Subcutaneous adipose tissue (tissue), 4 donors: ENCODE results near the gene DOCK7. TPM values are rescaled to one million over a fixed set of nuclear protein-coding genes. Genes with fewer than 3 reads are reported as not detected.

ENCODE experiments used
- CTCF ChIP-seq: fragments of 450-650 bp; IDR thresholded peaks from one replicate; pipeline ENCODE4 v1.5.1; 2016; ENCODE audit warnings: low read depth, mild to moderate bottlenecking, control low read depth, antibody characterized with exemption, moderate library complexity
- total RNA-seq, 4 donors: library from RNA; depleted of rRNA; stranded (reverse); fragments of >200 nt; gene quantifications; one replicate each; pipeline ENCODE4 v1.1.0, GENCODE V29; 2016

The DOCK7 gene, protein sequence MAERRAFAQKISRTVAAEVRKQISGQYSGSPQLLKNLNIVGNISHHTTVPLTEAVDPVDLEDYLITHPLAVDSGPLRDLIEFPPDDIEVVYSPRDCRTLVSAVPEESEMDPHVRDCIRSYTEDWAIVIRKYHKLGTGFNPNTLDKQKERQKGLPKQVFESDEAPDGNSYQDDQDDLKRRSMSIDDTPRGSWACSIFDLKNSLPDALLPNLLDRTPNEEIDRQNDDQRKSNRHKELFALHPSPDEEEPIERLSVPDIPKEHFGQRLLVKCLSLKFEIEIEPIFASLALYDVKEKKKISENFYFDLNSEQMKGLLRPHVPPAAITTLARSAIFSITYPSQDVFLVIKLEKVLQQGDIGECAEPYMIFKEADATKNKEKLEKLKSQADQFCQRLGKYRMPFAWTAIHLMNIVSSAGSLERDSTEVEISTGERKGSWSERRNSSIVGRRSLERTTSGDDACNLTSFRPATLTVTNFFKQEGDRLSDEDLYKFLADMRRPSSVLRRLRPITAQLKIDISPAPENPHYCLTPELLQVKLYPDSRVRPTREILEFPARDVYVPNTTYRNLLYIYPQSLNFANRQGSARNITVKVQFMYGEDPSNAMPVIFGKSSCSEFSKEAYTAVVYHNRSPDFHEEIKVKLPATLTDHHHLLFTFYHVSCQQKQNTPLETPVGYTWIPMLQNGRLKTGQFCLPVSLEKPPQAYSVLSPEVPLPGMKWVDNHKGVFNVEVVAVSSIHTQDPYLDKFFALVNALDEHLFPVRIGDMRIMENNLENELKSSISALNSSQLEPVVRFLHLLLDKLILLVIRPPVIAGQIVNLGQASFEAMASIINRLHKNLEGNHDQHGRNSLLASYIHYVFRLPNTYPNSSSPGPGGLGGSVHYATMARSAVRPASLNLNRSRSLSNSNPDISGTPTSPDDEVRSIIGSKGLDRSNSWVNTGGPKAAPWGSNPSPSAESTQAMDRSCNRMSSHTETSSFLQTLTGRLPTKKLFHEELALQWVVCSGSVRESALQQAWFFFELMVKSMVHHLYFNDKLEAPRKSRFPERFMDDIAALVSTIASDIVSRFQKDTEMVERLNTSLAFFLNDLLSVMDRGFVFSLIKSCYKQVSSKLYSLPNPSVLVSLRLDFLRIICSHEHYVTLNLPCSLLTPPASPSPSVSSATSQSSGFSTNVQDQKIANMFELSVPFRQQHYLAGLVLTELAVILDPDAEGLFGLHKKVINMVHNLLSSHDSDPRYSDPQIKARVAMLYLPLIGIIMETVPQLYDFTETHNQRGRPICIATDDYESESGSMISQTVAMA (N-terminal part only)
- 10 to 100 TPM; 36.7 to 65.4 (median 59.7) TPM for total RNA-seq

DNA sequence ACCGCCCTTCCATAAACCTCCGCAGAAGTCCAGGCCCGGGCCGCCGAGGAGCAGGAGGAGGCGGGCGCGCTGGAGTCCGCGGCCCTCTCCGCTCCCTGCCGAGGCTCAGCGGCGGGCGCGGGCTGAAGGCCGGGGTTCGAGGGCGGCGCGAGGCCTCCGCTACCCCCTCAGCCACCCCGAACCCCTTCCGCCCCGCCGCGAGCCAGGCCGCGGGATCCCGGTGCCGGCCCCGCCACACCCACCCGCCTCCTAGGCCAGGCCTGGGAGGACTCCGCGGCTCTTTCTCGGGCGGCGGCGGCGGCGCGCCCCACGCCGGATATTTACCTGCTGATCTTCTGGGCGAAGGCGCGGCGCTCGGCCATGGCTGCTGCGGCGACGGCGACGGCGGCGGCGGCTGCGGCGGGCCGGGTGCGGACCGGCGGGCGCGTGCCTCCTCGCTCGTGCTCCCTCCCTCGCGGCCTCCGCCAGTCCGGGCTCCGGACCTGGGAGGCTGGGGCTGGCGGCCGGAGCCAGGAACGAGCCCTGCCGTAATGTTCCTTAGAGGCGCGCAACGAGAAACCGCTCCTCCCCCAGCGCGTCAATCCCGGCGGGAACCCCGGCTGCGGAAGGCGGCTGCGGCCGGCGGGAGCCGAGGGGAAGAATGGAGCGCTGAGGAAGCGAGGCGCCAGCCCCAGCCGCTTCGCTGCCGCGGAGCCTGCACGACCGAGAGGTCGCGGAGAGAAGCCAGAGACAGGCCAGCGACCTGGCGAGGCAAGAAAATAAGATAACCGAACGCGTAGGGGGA is at the start of gene DOCK7:
Gene DOCK7 (minus strand): TSS at position 484 of the 784 bp plus-strand sequence. CDS start 122 bp downstream, at position 362.
- TF ChIP-seq CTCF = no peak

DNA sequence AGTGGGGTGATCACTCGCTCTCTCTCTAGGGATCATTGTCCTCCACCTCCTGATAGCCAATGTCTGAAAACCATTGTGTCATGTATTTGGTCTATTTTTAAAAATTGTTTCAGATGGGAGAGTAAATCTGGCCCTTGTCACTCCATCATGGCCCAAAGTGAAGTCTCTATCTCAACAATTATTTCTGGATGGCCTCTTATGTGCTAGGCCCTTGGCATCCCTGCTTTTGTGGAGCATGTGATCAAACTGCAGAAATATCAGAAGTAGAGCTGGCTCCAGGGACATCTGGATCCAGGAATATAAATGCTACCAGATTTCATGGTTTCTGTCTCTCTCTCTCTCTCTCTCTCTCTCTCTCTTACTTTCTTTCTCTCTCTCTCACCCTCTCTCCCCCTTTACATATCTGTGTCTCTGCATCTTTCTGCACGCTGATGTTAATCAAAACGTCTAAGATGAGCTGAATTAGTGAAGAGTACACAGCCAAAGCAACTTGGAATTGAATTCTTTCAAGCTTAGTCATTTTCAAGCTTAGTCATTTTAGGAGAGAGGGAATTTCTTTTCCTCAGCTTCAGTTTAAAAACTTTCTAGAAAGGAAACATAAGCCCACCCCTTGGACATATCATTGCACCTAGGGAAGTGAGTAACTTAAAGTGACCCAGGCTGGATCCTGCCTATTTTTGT is 47.4 kb upstream of the DOCK7 start:
- no peak for TF ChIP-seq CTCF

DNA sequence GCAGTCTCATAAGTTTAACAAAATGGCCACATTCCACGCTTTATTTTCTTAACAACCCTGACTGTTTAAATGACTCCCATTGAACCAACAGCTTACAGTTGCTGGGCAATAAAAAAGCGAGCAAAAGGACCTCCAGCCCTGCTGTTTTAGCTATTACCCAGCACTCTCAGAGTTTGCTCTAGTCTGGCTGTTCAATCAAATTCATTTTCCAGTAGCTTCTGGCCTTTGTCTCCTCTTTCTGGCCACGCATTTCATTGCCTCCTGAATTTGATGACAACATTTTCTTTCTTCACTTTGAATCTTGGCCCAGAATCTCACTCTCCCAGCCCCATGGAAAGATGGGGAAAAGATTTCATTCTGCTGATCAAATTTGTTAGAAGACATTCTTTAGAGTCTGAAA is 44.1 kb upstream of the DOCK7 start:
- TF ChIP-seq CTCF = no peak

DNA sequence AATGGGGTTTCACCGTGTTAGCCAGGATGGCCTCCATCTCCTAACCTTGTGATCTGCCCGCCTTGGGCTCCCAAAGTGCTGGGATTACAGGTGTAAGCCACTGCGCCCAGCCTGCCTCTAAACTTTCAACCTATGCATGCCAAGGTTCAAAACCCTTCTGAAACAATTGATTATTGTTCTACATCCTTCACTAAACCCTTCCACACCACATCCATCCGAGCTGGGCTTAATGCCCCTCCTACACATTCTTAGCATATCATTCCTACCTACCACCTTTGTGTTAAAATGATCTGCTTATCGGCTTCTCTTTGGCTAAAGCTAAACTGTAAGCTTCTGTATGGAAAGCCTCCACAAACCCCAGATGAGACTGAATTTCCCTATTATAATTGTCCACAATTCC is 40.8 kb upstream of the DOCK7 start:
- no peak for TF ChIP-seq CTCF

DNA sequence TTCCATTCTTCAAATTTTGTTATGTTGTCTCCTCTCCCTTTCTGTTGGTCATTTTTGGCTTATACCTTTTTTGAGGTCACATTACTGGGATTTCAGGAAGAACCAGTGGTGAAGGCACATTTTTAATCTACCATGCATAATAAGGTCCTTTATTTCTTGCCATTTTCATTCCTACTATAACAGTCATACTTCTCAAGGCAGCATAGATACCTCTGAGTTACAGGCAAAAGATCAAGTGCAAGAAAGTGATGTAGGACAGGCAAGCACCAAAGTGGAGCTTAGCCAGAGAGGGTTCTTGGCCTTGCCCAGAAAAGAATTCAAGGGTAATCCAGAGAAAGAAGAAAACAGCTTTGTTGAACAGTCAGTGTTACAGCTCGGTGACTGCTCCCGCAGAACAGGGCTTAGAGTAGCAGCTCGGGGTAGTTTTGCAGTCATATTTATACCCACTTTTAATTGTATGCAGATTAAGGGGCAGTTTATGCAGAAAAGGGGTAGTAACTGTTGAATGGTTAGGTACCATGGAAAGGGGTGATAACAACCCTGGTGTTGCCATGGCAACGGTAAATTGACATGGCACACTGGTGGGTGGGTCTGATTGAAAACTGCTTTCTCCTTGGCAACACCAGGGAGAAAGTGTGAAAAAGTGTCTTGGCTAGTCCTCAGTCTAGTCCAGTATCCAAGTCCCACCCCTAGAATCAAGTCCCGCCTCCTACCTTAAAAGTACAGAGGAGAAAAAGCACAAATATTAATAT is 39.6 kb upstream of the DOCK7 start:
- TF ChIP-seq CTCF = no peak

- TF ChIP-seq CTCF = no peak
Measured at GRCh38 chr1:62726011-62726442, 37.8 kb upstream of the DOCK7 start.
